Duodenal mucosa (tissue), 2 donors: Measurements from ENCODE around the gene MTG2.
"Not testable (repeated sequence)": the region's sequence is repeated elsewhere in the genome, so short reads cannot be mapped to it uniquely, and the experiment has no call there.

Experiments used
- H3K27ac ChIP-seq: one replicate; pipeline ENCODE4 v1.7.0; 2013; ENCODE audit warnings: low read depth, low read length
- H3K27me3 ChIP-seq, 2 donors: one replicate each; pipeline ENCODE4 v1.7.0; 2013; ENCODE audit warnings: low read length in 2 of 2, control low read depth in 1 of 2; ENCODE audit not compliant: insufficient read depth in 2 of 2, control insufficient read depth in 1 of 2
- H3K36me3 ChIP-seq, 2 donors: one replicate each; pipeline ENCODE4 v1.7.0; 2013; ENCODE audit warnings: low read length in 2 of 2, control low read depth in 1 of 2; ENCODE audit not compliant: insufficient read depth in 2 of 2, control insufficient read depth in 1 of 2
- H3K4me1 ChIP-seq, 2 donors: one replicate each; pipeline ENCODE4 v1.7.0; 2013; ENCODE audit warnings: low read length in 2 of 2, control low read depth in 1 of 2; ENCODE audit not compliant: insufficient read depth in 2 of 2, control insufficient read depth in 1 of 2
- H3K4me3 ChIP-seq, 2 donors: one replicate each; pipeline ENCODE4 v1.7.0; 2013; ENCODE audit warnings: low read length in 2 of 2, low read depth in 1 of 2
- H3K9ac ChIP-seq, 2 donors: one replicate each; pipeline ENCODE4 v1.7.0; 2013; ENCODE audit warnings: low read length in 2 of 2, low read depth in 1 of 2
- H3K9me3 ChIP-seq, 2 donors: one replicate each; pipeline ENCODE4 v1.7.0; 2013; ENCODE audit warnings: low read length in 2 of 2, control low read depth in 1 of 2; ENCODE audit not compliant: control insufficient read depth in 1 of 2

The MTG2 gene

GRCh38 chr20:62146019-62146755 is 36.6 kb upstream of the MTG2 start:
- Histone ChIP-seq H3K4me3 (no peak overlapping the region), H3K4me1 (peaks cover 17 to 26% of the 10 kb centered on the region in 2 donors), H3K9me3 (no peaks in the 10 kb centered on the region), H3K36me3 (peaks cover 0 to 3% of the 10 kb centered on the region in 2 donors), H3K9ac (no peak overlapping the region), H3K27ac (no peak overlapping the region), H3K27me3 (no peaks in the 10 kb centered on the region)

- no peak overlapping the region for H3K4me3 ChIP-seq
- H3K27ac ChIP-seq = no peak overlapping the region
- peaks cover 0 to 5% of the 10 kb centered on the region in 2 donors for H3K36me3 ChIP-seq
- H3K9me3 ChIP-seq = no peaks in the 10 kb centered on the region
- no peaks in the 10 kb centered on the region for H3K27me3 ChIP-seq
- no peak overlapping the region for H3K9ac ChIP-seq
- peaks cover 10 to 16% of the 10 kb centered on the region in 2 donors for H3K4me1 ChIP-seq
These were observed 35.7 kb upstream of the MTG2 start for GRCh38 chr20:62147125-62147524.

- Histone ChIP-seq H3K9me3 (no peaks in the 10 kb centered on the region), H3K4me1 (peaks cover 10 to 15% of the 10 kb centered on the region in 2 donors), H3K4me3 (no peak overlapping the region), H3K27me3 (no peaks in the 10 kb centered on the region), H3K36me3 (peaks cover 0 to 9% of the 10 kb centered on the region in 2 donors), H3K27ac (no peak overlapping the region), H3K9ac (no peak overlapping the region)
These were observed 35.3 kb upstream of the MTG2 start for GRCh38 chr20:62147528-62147927.

GRCh38 chr20:62148383-62148782 is 34.4 kb upstream of the MTG2 start:
- H3K36me3 ChIP-seq = peaks cover 0 to 11% of the 10 kb centered on the region in 2 donors
- not testable (repeated sequence) for H3K9me3 ChIP-seq, H3K27ac ChIP-seq, H3K9ac ChIP-seq, H3K4me3 ChIP-seq, H3K27me3 ChIP-seq
- peaks cover 10 to 15% of the 10 kb centered on the region in 2 donors for H3K4me1 ChIP-seq

- Histone ChIP-seq H3K4me1 (peaks cover 10 to 15% of the 10 kb centered on the region in 2 donors), H3K27me3 (no peaks in the 10 kb centered on the region), H3K36me3 (peaks cover 0 to 11% of the 10 kb centered on the region in 2 donors), H3K9me3 (no peaks in the 10 kb centered on the region), H3K4me3 (no peak overlapping the region), H3K9ac (no peak overlapping the region), H3K27ac (no peak overlapping the region)
These were observed 33.9 kb upstream of the MTG2 start for GRCh38 chr20:62148908-62149314.

GRCh38 chr20:62149532-62150309 is 33.1 kb upstream of the MTG2 start:
- no peaks in the 10 kb centered on the region for H3K27me3 ChIP-seq
- H3K36me3 ChIP-seq = peaks cover 0 to 18% of the 10 kb centered on the region in 2 donors
- no peaks in the 10 kb centered on the region for H3K9me3 ChIP-seq
- H3K4me3 ChIP-seq = no peak overlapping the region
- H3K27ac ChIP-seq = no peak overlapping the region
- no peak overlapping the region for H3K9ac ChIP-seq
- peaks cover 5 to 11% of the 10 kb centered on the region in 2 donors for H3K4me1 ChIP-seq

- Histone ChIP-seq H3K27me3 (no peaks in the 10 kb centered on the region), H3K9ac (no peak overlapping the region), H3K9me3 (no peaks in the 10 kb centered on the region), H3K27ac (no peak overlapping the region), H3K36me3 (peaks cover 0 to 18% of the 10 kb centered on the region in 2 donors), H3K4me3 (no peak overlapping the region), H3K4me1 (peaks cover 0 to 6% of the 10 kb centered on the region in 2 donors)
These were observed 32.6 kb upstream of the MTG2 start for GRCh38 chr20:62150310-62150575.

- no peak overlapping the region for H3K4me3 ChIP-seq
- H3K27ac ChIP-seq = no peak overlapping the region
- no peaks in the 10 kb centered on the region for H3K4me1 ChIP-seq
- H3K27me3 ChIP-seq = no peaks in the 10 kb centered on the region
- peaks cover 0 to 18% of the 10 kb centered on the region in 2 donors for H3K36me3 ChIP-seq
- no peaks in the 10 kb centered on the region for H3K9me3 ChIP-seq
- H3K9ac ChIP-seq = no peak overlapping the region
These were observed 31.6 kb upstream of the MTG2 start for GRCh38 chr20:62151225-62151624.

- no peak overlapping the region for H3K4me3 ChIP-seq
- no peak overlapping the region for H3K27ac ChIP-seq
- H3K4me1 ChIP-seq = no peaks in the 10 kb centered on the region
- no peak overlapping the region for H3K9ac ChIP-seq
- H3K36me3 ChIP-seq = peaks cover 0 to 18% of the 10 kb centered on the region in 2 donors
- H3K27me3 ChIP-seq = no peaks in the 10 kb centered on the region
- H3K9me3 ChIP-seq = no peaks in the 10 kb centered on the region
These were observed 30.9 kb upstream of the MTG2 start for GRCh38 chr20:62151835-62152364.
